MM.1S (cell line): ENCODE results near the gene SPEM1.

ENCODE experiments used
- DNase-seq: peaks from one replicate; pipeline ENCODE4 v3.0.0-alpha.2; 2015
- H2AFZ ChIP-seq: fragments of 300-600 bp; sonication (generic); 2 replicates; pipeline ENCODE4 v1.6.0; 2016; ENCODE audit warnings: antibody characterized with exemption, low read length
- H3F3A ChIP-seq: fragments of 300-600 bp; sonication (generic); 2 replicates; pipeline ENCODE4 v1.6.1; 2016; ENCODE audit warnings: mild to moderate bottlenecking, antibody characterized with exemption, low read length, moderate library complexity, mixed read lengths; ENCODE audit not compliant: insufficient read depth
- H3K27ac ChIP-seq: fragments of 300-600 bp; sonication (generic); 2 replicates; pipeline ENCODE4 v1.5.1; 2016; ENCODE audit warnings: mild to moderate bottlenecking, low read length
- H3K27me3 ChIP-seq: fragments of 300-600 bp; sonication (generic); replicated peaks from 2 replicates; pipeline ENCODE4 v1.6.0; 2016; ENCODE audit warnings: low read length; ENCODE audit not compliant: insufficient read depth
- H3K36me3 ChIP-seq: fragments of 300-600 bp; sonication (generic); replicated peaks from 2 replicates; pipeline ENCODE4 v1.6.1; 2016; ENCODE audit warnings: mild to moderate bottlenecking, low read length, mixed read lengths; ENCODE audit not compliant: insufficient read depth
- H3K4me1 ChIP-seq: fragments of 300-600 bp; sonication (generic); 2 replicates; pipeline ENCODE4 v1.6.1; 2016; ENCODE audit warnings: low read length, mixed read lengths
- H3K4me2 ChIP-seq: fragments of 300-600 bp; sonication (generic); 2 replicates; pipeline ENCODE4 v1.6.0; 2016; ENCODE audit warnings: low read depth, low read length
- H3K4me3 ChIP-seq: fragments of 300-600 bp; sonication (generic); 2 replicates; pipeline ENCODE4 v1.5.1; 2016; ENCODE audit warnings: low read length, mixed read lengths
- H3K79me2 ChIP-seq: fragments of 300-600 bp; sonication (generic); 2 replicates; pipeline ENCODE4 v1.6.1; 2016; ENCODE audit warnings: mixed run types, low read length, mixed read lengths
- H3K9ac ChIP-seq: fragments of 300-600 bp; sonication (generic); 2 replicates; pipeline ENCODE4 v1.6.1; 2016; ENCODE audit warnings: low read length, mixed read lengths
- H3K9me2 ChIP-seq: fragments of 300-600 bp; sonication (generic); replicated peaks from 2 replicates; pipeline ENCODE4 v1.6.1; 2016; ENCODE audit warnings: mild to moderate bottlenecking, low read length, mixed read lengths; ENCODE audit not compliant: insufficient read depth
- H3K9me3 ChIP-seq: fragments of 300-600 bp; sonication (generic); replicated peaks from 2 replicates; pipeline ENCODE4 v1.6.1; 2016; ENCODE audit warnings: mild to moderate bottlenecking, low read length, mixed read lengths; ENCODE audit not compliant: insufficient read depth
- H4K20me1 ChIP-seq: fragments of 300-600 bp; sonication (generic); 2 replicates; pipeline ENCODE4 v1.6.1; 2016; ENCODE audit warnings: mild to moderate bottlenecking, low read length, moderate library complexity, mixed read lengths; ENCODE audit not compliant: insufficient read depth
- CTCF ChIP-seq: fragments of 300-600 bp; sonication (generic); IDR thresholded peaks from 2 replicates; pipeline ENCODE4 v1.5.1; 2016; ENCODE audit warnings: antibody characterized with exemption, low read length, mixed read lengths
- EZH2 ChIP-seq: fragments of 300-600 bp; sonication (generic); optimal IDR thresholded peaks from 2 replicates; pipeline ENCODE3; 2017; ENCODE audit warnings: low read depth, mild to moderate bottlenecking, antibody characterized with exemption, low read length, mixed read lengths
- EZH2phosphoT487 ChIP-seq: fragments of 300-600 bp; sonication (generic); IDR thresholded peaks from 2 replicates; pipeline ENCODE4 v1.6.1; 2018; ENCODE audit warnings: antibody characterized with exemption, low read length

Gene SPEM1

DNA sequence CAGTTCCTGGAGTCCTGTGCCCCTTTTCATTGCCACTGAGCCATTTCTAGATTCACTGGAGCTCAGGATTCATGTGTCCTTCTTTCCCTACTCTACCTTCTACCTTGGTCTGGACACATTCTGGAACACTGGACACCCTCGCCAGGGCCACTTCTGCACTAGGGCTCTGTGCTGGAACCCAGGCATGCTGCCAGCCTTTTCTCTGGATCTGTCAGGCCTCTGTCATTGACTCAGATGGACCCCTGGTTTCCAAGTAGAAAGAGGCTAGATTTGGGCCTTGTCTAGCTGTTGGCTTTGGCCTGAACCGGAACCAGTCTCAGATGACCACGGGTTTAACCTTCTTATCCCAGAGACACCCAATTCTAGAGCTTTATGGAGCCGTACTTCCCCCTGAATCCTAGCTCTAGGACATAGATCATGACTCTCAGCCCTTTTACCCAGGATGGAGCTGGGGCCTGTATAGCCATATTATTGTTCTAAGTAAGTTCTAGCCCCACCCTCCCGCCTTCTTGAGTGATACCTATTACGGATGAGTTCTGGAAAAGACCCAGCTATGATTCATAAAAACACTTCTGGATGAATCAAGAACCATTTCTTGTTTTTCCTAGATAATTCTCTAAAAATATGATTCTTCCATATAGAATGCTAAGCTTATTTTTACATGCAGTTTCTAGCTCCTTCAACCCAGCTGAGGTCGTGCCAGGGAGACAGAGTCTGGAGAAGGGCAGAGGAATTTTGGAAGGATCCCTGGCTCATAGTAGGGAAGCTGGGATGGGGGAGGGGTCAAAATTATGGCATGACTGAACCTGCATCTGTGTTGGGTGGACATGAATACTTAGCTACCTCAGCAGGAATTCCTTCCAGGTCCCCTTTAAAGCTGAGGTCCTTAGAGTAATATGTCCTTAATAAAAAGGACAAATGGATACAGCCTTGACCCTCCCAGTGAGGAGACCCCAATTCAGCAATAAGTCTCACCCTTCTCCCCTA lies 23.7 kb downstream of the SPEM1 start:
- no peak for DNase-seq
- no peaks in the 10 kb centered on the region for H4K20me1 ChIP-seq
- H3K9ac ChIP-seq = no peak overlapping the region
- H3F3A ChIP-seq = no peaks in the 10 kb centered on the region
- peaks cover 94% of the 10 kb centered on the region for H3K27me3 ChIP-seq
- no peak overlapping the region for H3K27ac ChIP-seq
- H3K4me2 ChIP-seq = no peak overlapping the region
- TF ChIP-seq EZH2 (no peak), EZH2phosphoT487 (no peak), CTCF (no peak)
- no peak overlapping the region for H2AFZ ChIP-seq
- H3K9me3 ChIP-seq = no peaks in the 10 kb centered on the region
- no peaks in the 10 kb centered on the region for H3K79me2 ChIP-seq
- H3K9me2 ChIP-seq = no peaks in the 10 kb centered on the region
- no peaks in the 10 kb centered on the region for H3K36me3 ChIP-seq
- no peak overlapping the region for H3K4me3 ChIP-seq
- H3K4me1 ChIP-seq = no peaks in the 10 kb centered on the region

- DNase-seq = no peak
- Histone ChIP-seq H3K79me2 (no peaks in the 10 kb centered on the region), H3K9me3 (no peaks in the 10 kb centered on the region), H3K27me3 (peaks cover 88% of the 10 kb centered on the region), H3K4me2 (peak within 1 kb of the TSS; percentile 52; the same call in 1 of the 2 replicates), H3F3A (no peaks in the 10 kb centered on the region), H3K4me3 (no peak within 1 kb of the TSS), H2AFZ (no peak within 1 kb of the TSS), H4K20me1 (no peaks in the 10 kb centered on the region), H3K9ac (no peak within 1 kb of the TSS), H3K9me2 (no peaks in the 10 kb centered on the region), H3K27ac (no peak within 1 kb of the TSS), H3K4me1 (no peaks in the 10 kb centered on the region), H3K36me3 (no peaks in the 10 kb centered on the region)
- no peak for TF ChIP-seq EZH2
- TF ChIP-seq CTCF = no peak
- no peak for TF ChIP-seq EZH2phosphoT487
These were observed 24.8 kb downstream of the SPEM1 start, which contains the start of gene CHRNB1 for GRCh38 chr17:7444682-7445618. CHRNB1 (plus strand) TSS chr17:7445061; CDS start chr17:7445128, 67 bp downstream.

- no peaks in the 10 kb centered on the region for H3F3A ChIP-seq
- no peak overlapping the region for H2AFZ ChIP-seq
- H3K36me3 ChIP-seq = no peaks in the 10 kb centered on the region
- H4K20me1 ChIP-seq = no peaks in the 10 kb centered on the region
- no peaks in the 10 kb centered on the region for H3K4me1 ChIP-seq
- no peak for TF ChIP-seq EZH2phosphoT487
- no peak overlapping the region for H3K4me3 ChIP-seq
- H3K9me2 ChIP-seq = no peaks in the 10 kb centered on the region
- no peak overlapping the region for H3K9ac ChIP-seq
- H3K27ac ChIP-seq = no peak overlapping the region
- no peaks in the 10 kb centered on the region for H3K9me3 ChIP-seq
- no peak for DNase-seq
- no peaks in the 10 kb centered on the region for H3K79me2 ChIP-seq
- H3K27me3 ChIP-seq = peaks cover 82% of the 10 kb centered on the region
- H3K4me2 ChIP-seq = peak overlapping the region; percentile 52; the same call in 1 of the 2 replicates
These were observed 25.5 kb downstream of the SPEM1 start for GRCh38 chr17:7445619-7445968.
